Measurements from ENCODE around the gene PLCL2.
A peak's percentile ranks its signal among the peaks of the same experiment; 100 is the strongest.

Gene PLCL2

GRCh38 chr3:17044855-17045254 is 160.1 kb downstream of the PLCL2 start:
- DNase-seq (ENCODE audit: low spot score) = no peak

- no peak for DNase-seq (ENCODE audit: low spot score)
Measured at GRCh38 chr3:17045705-17046104, 160.9 kb downstream of the PLCL2 start.

- no peak for DNase-seq (ENCODE audit: low spot score)
Measured at GRCh38 chr3:17046623-17047022, 161.9 kb downstream of the PLCL2 start.

GRCh38 chr3:17047162-17047561 is 162.4 kb downstream of the PLCL2 start:
- DNase-seq (ENCODE audit: low spot score) = no peak

- no peak for DNase-seq (ENCODE audit: low spot score)
Measured at GRCh38 chr3:17047894-17048293, 163.1 kb downstream of the PLCL2 start.

GRCh38 chr3:17050071-17050470 is 165.3 kb downstream of the PLCL2 start:
- DNase-seq (ENCODE audit: low spot score) = no peak

- DNase-seq (ENCODE audit: low spot score) = no peak
Measured at GRCh38 chr3:17050506-17050905, 165.8 kb downstream of the PLCL2 start.

- no peak for DNase-seq (ENCODE audit: low spot score)
Measured at GRCh38 chr3:17052363-17052762, 167.6 kb downstream of the PLCL2 start.

GRCh38 chr3:17054301-17054981 is 169.7 kb downstream of the PLCL2 start:
- DNase-seq (ENCODE audit: low spot score) = no peak

GRCh38 chr3:17054982-17055343 is 170.2 kb downstream of the PLCL2 start:
- DNase-seq (ENCODE audit: low spot score) = no peak

GRCh38 chr3:17055374-17056276 is 170.9 kb downstream of the PLCL2 start:
- peak; percentile 48 for DNase-seq (ENCODE audit: low spot score)

- peak; percentile 79 for DNase-seq (ENCODE audit: low spot score)
Measured at GRCh38 chr3:17057321-17057720, 172.6 kb downstream of the PLCL2 start.

GRCh38 chr3:17059989-17060550 is 175.3 kb downstream of the PLCL2 start:
- DNase-seq (ENCODE audit: low spot score) = no peak

- DNase-seq (ENCODE audit: low spot score) = no peak
Measured at GRCh38 chr3:17061005-17061404, 176.2 kb downstream of the PLCL2 start.

GRCh38 chr3:17062736-17063135 is 178.0 kb downstream of the PLCL2 start:
- no peak for DNase-seq (ENCODE audit: low spot score)

- DNase-seq (ENCODE audit: low spot score) = no peak
Measured at GRCh38 chr3:17063596-17063995, 178.8 kb downstream of the PLCL2 start.

- DNase-seq (ENCODE audit: low spot score) = no peak
Measured at GRCh38 chr3:17065315-17065714, 180.6 kb downstream of the PLCL2 start.

- DNase-seq (ENCODE audit: low spot score) = no peak
Measured at GRCh38 chr3:17065881-17066280, 181.1 kb downstream of the PLCL2 start.

GRCh38 chr3:17069754-17070153 is 185.0 kb downstream of the PLCL2 start:
- no peak for DNase-seq (ENCODE audit: low spot score)

- peak; percentile 20 for DNase-seq (ENCODE audit: low spot score)
Measured at GRCh38 chr3:17070161-17070959, 185.6 kb downstream of the PLCL2 start.

GRCh38 chr3:17074559-17074958 is 189.8 kb downstream of the PLCL2 start:
- DNase-seq (ENCODE audit: low spot score) = no peak

- no peak for DNase-seq (ENCODE audit: low spot score)
Measured at GRCh38 chr3:17075358-17075757, 190.6 kb downstream of the PLCL2 start.
